GM21526 (cell line): ENCODE measurements around the gene TMEM270.

Source experiments
- ATAC-seq: cut with Tn5 transposase; IDR thresholded peaks from one replicate; pipeline ENCODE4 v1.9.1; 2021; ENCODE audit warnings: moderate library complexity; ENCODE audit not compliant: unreplicated experiment, low FRiP score

The TMEM270 gene

DNA sequence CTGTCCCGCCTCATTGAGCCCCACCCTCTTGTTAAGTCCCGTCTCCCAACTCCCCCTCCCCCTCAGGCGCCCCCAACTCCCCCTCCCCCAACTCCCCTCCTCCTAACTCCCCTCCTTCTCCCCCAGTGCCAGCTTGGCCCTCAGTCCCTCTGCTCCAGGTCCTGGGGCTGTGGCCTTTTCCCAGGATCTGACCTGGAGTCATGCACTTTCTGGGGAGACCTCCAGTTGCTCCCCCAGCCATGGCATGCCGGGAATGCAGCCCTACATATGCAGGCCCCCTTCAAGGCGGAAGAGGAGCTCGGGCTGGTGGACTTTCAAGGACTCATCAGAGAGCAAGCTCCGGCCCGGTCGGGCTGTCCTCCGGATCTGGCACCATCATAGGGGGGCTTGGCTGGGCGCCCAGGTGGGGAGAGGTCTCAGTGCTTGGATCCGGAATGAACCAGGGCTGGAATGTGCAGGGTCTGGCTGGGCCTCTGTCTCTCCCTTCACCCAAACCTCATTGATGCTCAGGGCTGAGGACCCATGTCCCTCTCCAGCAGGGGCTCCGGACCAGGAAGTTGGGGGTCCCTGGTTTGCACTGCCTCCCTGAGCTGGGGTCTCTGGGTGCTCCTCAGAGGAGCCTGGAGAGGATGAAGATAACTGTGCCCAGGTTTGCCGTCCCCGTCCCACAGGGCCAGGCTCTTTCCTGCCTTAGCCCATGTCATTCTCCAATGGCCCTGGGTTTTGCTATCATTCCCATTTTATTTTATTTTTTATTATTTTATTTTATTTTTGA lies 41.1 kb downstream of the TMEM270 start:
- ATAC-seq: no peak

DNA sequence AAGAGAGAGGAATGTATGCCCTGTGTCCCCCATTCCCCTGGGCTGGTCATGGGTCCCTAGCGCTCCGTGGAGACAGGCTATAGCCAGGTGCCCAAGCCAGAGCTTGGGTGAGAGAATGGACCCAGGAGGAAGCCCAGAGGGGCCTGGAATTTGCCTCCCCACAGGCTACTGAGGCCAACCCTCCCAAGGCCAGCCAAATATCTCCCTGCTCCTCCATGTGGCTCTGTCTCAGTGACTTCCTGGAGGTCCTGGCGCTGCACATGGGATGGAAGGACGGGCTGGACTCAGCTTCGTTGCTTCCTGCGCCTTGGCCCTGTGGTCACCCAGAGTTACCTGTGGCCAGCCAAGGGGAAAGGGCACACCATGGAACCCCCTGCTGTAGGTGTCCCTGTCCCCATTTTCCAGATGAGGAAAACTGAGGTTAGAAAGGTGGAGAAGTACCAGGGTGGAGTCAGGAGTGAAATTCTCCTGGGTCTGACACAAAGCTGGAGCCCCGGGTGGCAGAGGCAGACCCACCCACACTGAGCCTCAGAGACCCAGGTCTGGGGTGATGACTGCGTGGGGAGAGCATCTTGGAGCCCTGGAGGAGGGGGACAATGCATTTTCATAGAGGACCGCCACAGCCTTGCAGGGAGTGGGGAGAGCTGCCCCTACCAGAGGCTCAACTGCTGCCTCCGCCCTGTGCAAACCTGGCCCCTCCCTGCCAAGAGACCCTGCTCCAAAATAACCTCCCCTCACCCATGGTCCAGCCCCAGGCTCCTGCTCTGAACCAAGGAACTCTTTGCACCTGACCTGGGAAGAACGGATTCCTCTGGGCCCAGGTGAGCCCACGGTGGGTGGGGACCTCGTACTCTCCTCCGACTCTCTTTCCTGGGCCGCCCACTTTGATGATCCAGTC lies 42.6 kb downstream of the TMEM270 start:
- no peak for ATAC-seq

DNA sequence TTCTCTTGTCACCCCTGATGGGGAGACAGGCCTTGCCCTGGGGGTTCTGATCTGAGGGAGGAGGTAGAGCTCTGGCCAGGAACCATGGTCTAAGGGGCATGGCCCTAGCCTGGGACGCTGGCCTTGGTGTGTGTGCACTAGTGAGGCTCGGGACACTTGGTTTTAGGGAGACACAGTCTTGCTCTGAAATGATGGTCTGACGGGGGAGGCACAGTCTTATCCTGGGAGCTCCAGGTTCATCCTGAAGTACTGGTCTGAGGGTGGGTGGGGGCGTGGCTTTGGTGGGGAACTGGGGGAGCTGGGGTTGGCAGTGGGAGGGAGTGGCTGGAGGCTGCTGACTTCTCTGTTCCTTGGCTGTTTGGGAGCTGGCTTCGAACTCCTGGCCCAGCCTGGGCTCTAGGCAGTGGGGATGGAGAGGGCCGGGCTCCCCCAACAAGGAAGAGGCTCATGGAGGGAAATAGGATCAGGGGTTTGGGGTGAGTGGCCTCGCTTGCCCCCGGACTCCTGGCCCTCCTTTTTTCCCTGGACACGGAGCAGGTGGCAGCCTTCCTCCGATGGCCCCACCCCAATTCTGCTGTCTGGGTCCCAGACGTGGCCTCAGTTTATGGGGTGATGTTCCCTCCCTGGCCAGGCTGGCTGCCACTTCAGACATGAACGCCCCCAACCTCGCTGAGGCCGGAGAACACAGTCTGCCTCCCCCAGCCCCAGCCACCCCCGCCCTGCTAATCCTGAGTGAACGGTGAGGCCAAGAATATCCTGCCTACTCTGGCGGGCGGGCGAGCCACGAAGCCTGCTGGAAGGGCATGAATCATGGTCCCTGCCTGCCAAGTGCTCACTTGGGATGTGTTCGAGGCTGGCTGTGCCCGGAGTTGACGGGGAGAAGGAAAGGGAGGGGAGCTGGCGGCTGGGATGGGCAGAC lies 43.5 kb downstream of the TMEM270 start:
- ATAC-seq: no peak

DNA sequence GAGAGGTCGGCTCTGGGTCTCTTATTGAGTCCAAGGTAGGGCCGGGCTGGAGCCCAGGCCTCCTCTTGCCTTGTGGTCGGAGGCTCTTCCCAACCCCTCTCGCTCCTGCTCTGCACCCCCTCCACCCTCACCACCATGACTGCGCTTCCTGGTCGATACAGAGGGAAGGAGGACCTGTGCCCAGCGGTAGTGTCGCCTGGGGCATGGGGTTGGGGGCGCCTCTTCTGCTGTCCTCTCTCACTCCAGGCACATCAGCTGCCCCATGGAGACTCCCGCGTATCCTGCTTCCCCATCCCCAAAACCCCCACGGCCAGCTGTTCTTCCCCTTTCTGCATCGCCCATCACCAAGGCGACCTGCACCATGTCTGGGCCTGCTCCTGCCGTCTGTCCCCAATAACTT lies 44.4 kb downstream of the TMEM270 start:
- ATAC-seq: no peak

DNA sequence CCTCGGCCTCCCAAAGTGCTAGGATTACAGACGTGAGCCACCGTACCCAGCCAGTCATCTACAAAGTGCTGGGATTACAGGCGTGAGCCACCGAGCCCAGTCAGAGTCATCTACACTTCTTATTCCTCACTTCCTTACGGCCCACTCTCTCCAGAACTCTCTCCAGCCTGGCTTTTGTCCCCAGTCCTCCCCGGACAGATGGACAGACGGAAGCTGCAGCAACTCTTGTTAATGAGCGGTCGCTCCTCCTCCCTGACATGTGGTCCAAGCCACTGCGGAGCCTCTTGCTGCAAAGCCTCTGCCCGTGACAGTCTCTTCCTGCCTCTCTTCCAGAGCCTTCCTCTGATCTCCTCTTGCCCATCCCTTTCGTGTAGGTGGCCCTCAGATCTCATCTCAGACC lies 45.9 kb downstream of the TMEM270 start:
- no peak for ATAC-seq

DNA sequence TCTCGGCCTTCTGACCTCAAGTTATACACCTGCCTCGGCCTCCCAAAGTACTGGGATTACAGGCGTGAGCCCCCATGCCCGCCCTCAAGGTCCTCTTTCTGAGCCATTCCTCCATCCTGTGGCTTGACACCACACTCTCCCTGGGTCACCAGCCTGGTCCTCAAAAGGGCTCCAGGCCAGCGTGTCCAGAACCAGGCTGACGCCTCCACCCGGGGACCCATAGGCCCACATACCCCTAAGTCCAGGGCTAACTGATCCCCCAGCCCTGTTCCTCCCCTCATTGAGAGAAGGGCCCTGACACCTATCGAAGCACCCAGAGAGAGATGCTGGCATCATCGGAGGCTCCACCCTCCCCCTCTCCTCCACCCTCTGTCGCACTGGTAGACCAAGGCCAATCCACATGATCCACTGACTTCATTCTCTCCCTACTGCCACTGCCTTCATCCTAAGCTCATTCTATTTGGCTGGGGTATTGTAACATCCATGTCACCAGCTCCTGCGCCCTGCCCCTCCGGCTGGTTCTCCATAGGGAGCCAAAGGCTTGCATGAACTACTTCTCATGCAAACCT lies 46.7 kb downstream of the TMEM270 start:
- no peak for ATAC-seq

DNA sequence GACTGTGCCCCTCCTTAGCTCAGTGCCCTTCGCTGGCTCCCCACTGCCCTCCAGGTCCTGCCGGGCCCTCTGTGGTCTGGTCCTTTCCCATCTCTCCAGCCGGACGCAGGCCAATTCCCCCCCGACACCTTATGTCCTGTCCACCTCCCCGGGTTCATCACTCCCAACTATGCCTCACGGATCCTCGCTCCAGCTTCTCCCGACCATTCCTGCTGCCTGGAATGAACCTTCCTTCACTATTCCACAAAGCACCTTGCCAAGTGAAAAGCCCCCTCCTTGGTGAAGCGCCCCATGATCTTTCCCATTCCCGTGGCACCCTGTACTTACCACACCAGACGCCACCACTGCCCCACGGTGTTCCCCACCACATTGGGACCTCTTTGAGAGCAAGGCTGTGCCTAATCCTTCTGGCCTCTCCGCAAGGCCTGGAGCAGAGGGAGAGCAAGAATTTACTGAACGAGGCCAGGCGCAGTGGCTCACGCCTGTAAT lies 47.2 kb downstream of the TMEM270 start:
- ATAC-seq: no peak

GRCh38 chr7:73909051-73909941 lies 48.3 kb downstream of the TMEM270 start:
- no peak for ATAC-seq

DNA sequence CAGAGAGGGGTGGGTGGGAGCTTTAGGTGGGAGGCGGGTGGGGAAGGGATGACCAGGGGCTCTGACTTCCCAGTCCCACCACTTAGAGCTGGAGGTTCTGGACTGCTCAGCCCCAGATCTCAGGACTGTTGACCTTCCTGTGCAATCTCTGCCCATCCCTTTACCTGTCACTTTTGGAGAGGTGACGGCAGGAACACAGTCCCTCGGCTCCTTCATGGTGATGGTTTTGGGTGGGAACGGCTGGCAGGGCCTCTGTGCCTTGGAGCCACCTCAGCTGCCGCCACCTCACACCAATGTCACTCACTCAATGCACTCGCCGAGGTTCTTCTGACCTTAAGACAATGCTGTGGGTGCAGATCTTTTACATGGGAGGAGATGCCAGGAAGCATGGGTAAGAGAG lies 49.0 kb downstream of the TMEM270 start:
- no peak for ATAC-seq

GRCh38 chr7:73912223-73912622 lies 51.3 kb downstream of the TMEM270 start:
- ATAC-seq: no peak
